Activated naive CD8-positive, alpha-beta T cell (primary cell): Measurements from ENCODE around the gene MRPS2.

ENCODE experiments used
- H3K27ac Mint-ChIP-seq: one replicate; pipeline ENCODE4 v1.8.0; 2021; ENCODE audit warnings: mixed read lengths
- H3K27me3 Mint-ChIP-seq: one replicate; pipeline ENCODE4 v1.8.0; 2021; ENCODE audit warnings: mixed read lengths
- H3K36me3 Mint-ChIP-seq: one replicate; pipeline ENCODE4 v1.8.0; 2021; ENCODE audit warnings: mixed read lengths
- H3K4me1 Mint-ChIP-seq: one replicate; pipeline ENCODE4 v1.8.0; 2021; ENCODE audit warnings: low read depth, mixed read lengths
- H3K4me3 Mint-ChIP-seq: one replicate; pipeline ENCODE4 v1.8.0; 2021; ENCODE audit warnings: mild to moderate bottlenecking, mixed read lengths
- H3K9me3 Mint-ChIP-seq: one replicate; pipeline ENCODE4 v1.8.0; 2021; ENCODE audit warnings: low read depth, mixed read lengths

The MRPS2 gene

DNA sequence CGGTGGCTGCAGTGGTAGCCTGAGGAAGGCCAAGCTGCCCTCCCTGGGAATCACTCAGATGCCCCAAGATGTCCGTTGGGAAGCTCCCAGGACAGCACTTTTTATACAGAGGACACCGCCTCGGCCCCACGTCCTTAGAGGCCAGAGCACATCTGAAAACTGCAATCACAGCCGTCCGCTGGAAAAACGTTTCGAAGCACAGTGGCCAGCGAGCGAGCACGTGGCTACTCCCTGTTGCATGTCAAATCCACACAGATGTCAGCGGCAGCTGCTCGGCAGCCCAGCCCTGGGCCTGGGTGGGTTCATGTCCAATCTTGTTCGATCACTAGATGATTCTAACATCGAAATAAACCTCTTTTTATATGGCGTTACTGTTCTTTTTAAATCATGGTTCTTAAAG lies 12.0 kb upstream of the MRPS2 start:
- H3K4me1 Mint-ChIP-seq: no peaks in the 10 kb centered on the region
- no peaks in the 10 kb centered on the region for H3K36me3 Mint-ChIP-seq
- H3K4me3 Mint-ChIP-seq: no peak overlapping the region
- no peak overlapping the region for H3K27ac Mint-ChIP-seq
- no peaks in the 10 kb centered on the region for H3K9me3 Mint-ChIP-seq
- H3K27me3 Mint-ChIP-seq: peaks cover 5% of the 10 kb centered on the region

DNA sequence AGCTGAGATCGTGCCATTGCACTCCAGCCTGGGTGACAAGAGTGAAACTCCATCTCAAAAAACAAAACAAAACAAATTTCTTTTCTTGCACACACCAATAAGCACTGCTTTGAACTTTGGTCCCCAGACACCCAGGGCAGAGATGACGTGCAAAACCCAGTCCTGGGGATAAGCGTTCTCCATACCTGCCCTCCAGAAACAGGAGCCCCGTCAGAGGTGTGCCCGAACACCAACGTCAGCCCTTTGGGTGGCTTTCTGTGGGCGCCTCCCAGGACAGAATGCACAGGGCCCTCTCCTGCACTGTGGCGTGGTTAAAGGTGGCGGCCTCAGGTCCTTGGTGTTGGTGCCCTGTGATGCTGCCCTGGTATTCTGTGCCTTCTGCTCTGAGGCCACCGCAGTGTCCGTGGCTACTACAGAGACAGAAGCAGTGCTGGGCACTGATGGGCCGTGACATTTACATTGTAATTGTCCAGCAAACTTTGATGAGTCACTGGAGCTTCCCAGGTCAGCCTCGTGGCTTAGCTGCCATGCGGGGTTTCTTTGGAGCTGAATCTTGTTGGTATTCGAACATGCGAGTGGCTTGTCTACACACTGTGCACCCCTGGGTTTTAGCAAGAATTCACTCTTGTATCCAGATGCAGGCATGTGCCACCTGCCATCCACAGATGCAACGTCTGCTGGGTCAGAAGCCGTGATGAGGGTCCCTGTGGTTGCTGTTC lies 11.1 kb upstream of the MRPS2 start:
- Mint-ChIP-seq H3K4me1 (no peaks in the 10 kb centered on the region), H3K36me3 (no peaks in the 10 kb centered on the region), H3K9me3 (no peaks in the 10 kb centered on the region), H3K27me3 (peaks cover 1% of the 10 kb centered on the region), H3K4me3 (no peak overlapping the region), H3K27ac (no peak overlapping the region)

DNA sequence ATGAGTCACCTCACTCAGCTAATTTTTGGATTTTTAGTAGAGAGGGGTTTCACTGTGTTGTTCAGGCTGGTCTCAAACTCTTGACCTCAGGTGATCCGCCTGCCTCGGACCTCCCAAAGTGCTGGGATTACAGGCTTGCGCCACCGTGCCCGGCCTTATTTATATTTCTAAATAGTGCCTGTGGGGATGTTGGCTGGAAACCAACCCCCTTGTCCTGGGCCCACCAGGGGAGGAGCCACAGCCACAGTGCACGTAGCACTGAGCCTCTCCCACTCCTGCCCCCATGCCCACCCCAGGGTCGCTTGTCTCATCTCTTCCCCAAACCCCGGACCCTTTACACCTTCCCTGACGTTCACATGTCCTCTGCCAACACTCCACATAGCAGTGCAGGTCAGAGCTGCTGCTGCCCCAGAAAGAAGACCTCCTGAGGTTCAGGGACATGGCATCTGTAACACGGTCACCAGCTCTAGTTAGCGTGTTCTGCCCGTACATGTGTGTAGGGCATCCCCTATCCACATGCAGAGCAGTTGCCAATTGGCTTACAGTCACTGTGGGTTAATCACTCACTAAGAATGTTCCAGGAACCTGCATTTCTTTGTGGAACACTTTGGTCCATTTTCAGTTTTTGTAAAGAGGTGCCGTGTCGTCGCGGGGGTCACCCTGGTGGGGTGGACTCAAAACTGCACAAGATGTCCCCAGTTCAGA lies 10.2 kb upstream of the MRPS2 start:
- Mint-ChIP-seq H3K9me3 (no peaks in the 10 kb centered on the region), H3K36me3 (no peaks in the 10 kb centered on the region), H3K4me3 (no peak overlapping the region), H3K27me3 (peaks cover 1% of the 10 kb centered on the region), H3K27ac (no peak overlapping the region), H3K4me1 (no peaks in the 10 kb centered on the region)

DNA sequence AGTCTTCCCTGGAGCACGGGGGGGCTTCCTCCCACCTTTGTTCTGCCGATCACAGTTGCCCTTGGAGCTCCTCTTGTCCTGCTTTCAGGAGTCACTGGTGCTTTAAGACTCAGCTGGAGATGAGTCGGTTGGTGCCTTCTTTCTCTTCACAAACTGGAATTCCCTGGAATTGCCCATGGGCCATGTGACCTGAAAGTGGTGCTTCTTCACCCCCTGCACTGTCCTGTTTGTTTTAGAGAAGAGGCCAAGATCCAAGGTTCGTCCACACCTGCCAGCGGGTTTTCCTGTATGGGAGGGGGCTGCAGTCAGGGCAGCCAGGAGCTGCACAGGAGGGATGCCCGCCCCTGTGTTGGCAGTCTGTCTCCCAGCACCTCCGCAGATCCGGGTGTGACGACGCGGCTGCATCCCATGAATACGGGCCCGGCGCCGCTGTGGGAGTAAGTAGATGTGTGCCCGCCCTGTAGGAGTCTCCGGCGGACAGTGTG lies 9.5 kb upstream of the MRPS2 start:
- no peak overlapping the region for H3K27ac Mint-ChIP-seq
- H3K4me3 Mint-ChIP-seq: no peak overlapping the region

DNA sequence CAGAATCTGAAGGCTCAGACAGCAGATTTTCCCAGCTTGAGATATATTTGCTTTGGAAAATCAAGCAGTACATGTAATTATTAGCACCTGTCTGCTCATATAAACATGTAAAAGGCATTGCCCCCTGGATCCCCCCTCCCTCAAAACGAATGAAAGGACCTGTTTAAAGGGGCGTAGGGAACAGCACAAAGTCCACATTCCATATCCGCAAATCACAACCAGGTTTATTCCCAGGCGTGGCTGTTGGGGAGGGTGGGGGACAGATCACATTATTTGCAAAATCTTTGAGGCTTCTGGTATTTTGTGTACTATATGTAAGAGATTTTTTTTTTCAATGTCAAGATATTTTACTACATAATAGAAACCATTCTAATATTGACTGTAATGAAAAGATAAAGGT lies 8.7 kb upstream of the MRPS2 start:
- H3K36me3 Mint-ChIP-seq: no peaks in the 10 kb centered on the region
- no peak overlapping the region for H3K27ac Mint-ChIP-seq
- H3K27me3 Mint-ChIP-seq: peaks cover 1% of the 10 kb centered on the region
- H3K4me3 Mint-ChIP-seq: no peak overlapping the region
- H3K4me1 Mint-ChIP-seq: no peaks in the 10 kb centered on the region
- H3K9me3 Mint-ChIP-seq: no peaks in the 10 kb centered on the region

More for the DNA sequence above, 9.5 kb upstream of the MRPS2 start:
- Mint-ChIP-seq H3K4me1 (no peaks in the 10 kb centered on the region), H3K36me3 (no peaks in the 10 kb centered on the region), H3K9me3 (no peaks in the 10 kb centered on the region), H3K27me3 (peaks cover 1% of the 10 kb centered on the region)

DNA sequence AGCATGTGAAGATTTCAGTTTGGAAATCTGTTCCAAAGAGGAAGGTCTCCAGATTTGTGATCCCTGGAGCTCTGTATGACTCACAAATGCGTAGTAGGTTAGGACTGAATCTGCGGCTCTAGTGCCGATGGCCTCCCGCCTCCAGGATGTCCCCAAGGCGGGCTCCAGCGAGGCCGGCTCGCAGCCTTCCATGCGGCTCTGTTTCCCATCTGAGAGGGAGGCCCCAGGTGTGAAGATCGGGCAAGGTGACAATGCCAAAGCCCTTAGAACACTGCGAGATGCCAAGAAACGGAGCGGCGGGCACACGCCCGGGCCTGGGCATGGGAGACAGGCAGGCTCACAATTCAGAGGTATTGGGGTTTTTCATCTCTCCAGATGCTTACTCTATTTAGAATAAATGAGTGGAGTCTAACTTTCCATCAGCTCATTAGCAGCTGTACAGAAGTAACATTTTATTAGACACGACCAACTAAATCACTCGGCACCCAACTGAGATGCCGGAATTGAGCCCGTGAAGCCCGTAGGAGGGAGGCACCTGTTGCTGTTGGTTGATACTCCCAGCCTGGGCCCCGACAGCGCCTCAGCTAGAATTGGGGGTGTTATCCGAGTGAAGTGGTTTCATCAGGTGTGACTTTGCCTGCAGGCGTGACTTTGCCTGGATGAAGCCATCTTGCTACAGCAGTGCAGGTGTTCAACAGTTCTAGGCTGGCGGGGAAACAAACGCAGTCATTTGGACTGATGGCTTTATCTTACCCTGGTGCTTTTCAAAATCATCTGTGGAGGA lies 7.4 kb upstream of the MRPS2 start:
- H3K27me3 Mint-ChIP-seq: peaks cover 1% of the 10 kb centered on the region
- H3K4me1 Mint-ChIP-seq: no peaks in the 10 kb centered on the region
- no peaks in the 10 kb centered on the region for H3K36me3 Mint-ChIP-seq
- H3K9me3 Mint-ChIP-seq: no peaks in the 10 kb centered on the region
- H3K4me3 Mint-ChIP-seq: no peak overlapping the region
- no peak overlapping the region for H3K27ac Mint-ChIP-seq

DNA sequence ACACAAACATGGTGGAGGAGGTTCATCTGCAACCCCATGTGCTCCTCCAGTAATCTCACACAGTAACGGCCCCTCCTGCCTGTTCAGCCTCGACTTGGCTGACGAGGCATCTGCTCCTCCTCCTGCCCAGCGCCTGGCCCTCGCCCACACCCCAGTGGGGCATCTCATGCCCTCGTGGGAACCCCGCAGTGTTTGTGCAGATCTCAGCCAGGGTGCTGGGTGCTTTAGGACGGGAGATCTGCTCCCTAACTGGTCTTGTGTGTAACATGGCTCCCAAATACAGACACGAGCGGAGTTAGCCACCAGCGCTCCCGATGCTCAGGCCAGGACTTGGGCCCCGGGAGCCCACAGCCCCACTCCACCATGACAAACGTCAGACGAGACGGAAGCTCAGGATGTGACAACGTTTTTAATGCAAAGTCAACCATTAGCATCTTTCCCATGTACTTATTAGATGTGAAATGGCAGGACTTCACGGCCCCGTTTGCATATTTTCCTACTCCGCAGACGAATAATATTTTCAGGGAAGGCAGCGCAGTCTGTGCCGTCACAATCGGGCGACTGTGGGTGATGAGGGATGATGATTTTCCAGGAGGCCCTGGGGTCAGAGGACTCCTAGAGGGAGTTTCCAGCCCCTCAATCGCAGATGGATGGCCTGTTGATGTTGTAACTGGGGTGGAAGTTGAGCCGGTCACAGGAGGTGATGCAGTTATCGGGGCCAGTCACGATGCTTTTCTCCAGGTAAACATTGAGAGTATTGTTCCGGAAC lies 5.5 kb upstream of the MRPS2 start:
- Mint-ChIP-seq H3K4me3 (no peak overlapping the region), H3K27me3 (peaks cover 1% of the 10 kb centered on the region), H3K36me3 (no peaks in the 10 kb centered on the region), H3K9me3 (no peaks in the 10 kb centered on the region), H3K27ac (no peak overlapping the region), H3K4me1 (peaks cover 1% of the 10 kb centered on the region)

DNA sequence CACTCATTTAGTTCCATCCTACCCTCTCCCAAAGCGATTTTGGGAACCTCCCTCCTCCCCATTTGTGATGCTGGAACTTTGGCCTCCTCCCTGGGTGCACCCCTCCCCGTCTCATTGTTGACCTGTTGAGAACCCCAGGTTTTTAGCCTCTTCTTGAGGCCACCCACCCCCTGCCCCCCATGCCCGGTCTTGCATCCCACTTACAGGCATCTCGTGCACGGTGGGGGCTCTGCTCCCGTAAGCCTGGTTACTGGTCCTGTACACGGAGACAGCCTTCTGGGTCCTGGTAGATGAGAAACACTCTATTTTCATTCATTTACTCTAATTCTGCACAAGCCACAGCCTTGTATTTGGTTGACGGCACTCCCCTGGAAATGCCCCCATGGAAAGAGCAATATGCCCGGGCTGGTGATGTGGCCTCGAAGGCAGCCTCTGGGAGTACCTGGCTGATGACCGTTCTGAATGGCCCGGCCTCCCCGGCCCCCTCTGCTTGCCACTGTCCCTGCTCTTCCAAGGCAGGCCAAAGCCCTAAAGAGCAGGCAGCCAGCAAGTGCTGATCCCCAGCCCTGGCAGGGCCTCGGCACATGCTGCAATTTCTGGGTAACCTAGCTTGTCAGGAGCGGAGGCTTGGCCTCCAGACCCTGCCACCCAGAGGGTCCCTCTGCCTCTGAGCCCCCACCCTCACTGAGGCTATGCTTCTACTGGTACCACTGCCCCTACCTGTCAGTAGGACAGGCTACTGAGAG lies 1.9 kb upstream of the MRPS2 start:
- Mint-ChIP-seq H3K27ac (no peak overlapping the region), H3K4me1 (peaks cover 14% of the 10 kb centered on the region), H3K9me3 (no peaks in the 10 kb centered on the region), H3K36me3 (no peaks in the 10 kb centered on the region), H3K27me3 (no peaks in the 10 kb centered on the region), H3K4me3 (peak overlapping the region; percentile 78)

DNA sequence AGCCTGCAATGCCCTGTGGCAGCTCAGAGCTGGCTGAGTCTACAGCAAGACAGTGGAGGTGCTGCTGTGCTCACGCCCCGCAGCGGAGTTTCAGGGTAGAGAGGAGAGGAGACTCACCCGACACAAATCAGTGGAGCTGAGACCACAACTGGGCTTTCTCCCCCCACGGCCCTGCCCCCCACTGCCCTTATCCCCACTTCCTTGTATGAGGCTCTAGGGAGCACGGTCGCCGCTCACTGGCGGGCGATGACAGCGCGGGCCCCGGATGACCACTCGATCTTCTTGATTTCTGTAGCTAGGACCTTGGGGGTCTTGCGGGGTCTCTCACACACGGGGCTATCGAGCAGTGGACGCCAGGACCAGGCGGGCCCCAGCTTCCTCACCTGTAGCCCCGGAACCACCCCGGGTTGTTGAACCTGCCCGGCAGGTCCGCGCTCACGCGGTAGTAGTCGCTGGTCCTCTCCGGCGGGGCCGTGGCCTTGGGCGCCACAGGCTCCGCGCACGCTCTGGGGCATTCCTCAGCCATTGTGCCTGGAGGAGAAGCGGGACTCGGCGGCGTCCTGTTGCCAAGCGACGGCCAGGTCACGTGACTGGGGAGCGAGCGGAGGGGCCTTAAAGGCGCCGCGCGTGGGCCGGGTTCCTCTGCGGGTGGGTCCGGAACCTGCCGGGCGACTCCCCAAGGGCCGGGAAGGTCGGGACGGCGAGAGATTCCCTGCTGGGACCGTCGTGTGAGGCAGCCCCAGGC lies 984 bp upstream of the MRPS2 start:
- Mint-ChIP-seq H3K4me1 (peaks cover 17% of the 10 kb centered on the region), H3K4me3 (peak overlapping the region; percentile 78), H3K27me3 (no peaks in the 10 kb centered on the region), H3K9me3 (no peaks in the 10 kb centered on the region), H3K36me3 (peaks cover under 1% of the 10 kb centered on the region), H3K27ac (no peak overlapping the region)

DNA sequence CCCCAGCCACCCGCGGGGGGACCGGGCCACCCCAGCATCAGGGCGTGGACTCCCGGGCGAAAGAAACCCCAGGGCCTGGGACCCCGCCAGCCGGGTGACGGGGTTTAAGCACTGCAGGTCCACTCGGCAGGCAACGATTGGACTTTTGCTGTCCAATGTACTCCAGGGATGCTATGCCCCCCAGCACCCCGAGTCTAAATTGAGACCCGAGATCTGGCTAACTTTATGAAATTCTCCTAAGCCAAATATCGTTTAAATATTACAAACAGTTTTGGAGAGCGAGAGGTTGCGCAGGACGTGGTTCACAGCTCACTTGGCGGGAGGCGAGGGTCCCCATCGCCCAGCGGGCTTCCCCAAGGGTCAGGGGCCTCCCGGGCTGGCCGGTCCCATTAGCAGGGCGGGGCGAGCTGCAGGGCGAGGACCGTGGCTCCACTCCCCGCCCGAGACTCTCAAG lies 384 bp upstream of the MRPS2 start:
- Mint-ChIP-seq H3K27ac (no peak overlapping the region), H3K36me3 (peaks cover 2% of the 10 kb centered on the region), H3K27me3 (no peaks in the 10 kb centered on the region), H3K4me1 (peaks cover 19% of the 10 kb centered on the region), H3K9me3 (no peaks in the 10 kb centered on the region), H3K4me3 (peak overlapping the region; percentile 91)

DNA sequence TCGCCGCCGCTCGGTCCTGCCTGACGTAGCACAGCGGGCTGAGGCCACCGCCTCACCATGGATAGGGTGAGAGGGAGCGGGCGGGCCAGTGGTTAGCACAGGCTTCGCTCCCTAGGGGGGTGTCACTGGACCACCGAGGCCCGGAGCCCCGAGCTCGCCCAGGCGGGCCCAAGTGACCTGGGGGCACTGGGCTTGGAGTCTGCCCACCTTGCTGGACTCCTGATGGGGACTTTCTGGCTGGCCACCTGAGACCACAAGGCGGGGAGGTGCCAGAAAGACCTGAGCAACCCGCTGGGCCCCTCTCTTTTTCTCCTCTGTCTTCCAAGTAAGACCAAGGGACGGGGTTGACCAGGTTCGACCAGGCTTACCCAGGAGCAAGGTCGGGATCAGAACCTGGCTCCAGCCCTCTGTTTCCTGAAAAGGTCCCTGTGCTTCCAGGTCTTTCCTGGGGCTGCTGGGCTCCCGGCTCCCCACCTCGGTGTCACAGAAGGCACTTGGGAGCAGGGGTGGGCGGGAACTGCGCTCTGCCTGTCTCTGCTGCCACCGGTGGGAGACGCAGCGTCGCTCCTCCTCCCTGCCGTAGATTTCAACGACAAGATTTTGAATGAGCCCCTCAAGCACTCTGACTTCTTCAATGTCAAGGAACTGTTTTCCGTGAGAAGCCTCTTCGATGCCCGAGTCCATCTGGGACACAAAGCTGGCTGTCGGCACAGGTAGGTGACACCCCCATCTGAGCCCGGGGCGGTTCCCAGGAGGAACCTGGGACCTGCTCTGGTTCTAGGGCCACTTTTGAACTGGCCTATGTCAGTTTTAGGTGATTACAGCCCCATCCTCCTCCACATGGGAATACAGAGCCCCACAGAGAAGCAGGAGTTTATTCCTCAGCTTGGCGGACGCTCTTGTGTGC lies 1.0 kb downstream of the MRPS2 start:
- H3K9me3 Mint-ChIP-seq: no peaks in the 10 kb centered on the region
- peaks cover 19% of the 10 kb centered on the region for H3K4me1 Mint-ChIP-seq
- H3K27me3 Mint-ChIP-seq: no peaks in the 10 kb centered on the region
- peak overlapping the region; percentile 58 for H3K27ac Mint-ChIP-seq
- H3K4me3 Mint-ChIP-seq: peak overlapping the region; percentile 91
- H3K36me3 Mint-ChIP-seq: peaks cover 2% of the 10 kb centered on the region

DNA sequence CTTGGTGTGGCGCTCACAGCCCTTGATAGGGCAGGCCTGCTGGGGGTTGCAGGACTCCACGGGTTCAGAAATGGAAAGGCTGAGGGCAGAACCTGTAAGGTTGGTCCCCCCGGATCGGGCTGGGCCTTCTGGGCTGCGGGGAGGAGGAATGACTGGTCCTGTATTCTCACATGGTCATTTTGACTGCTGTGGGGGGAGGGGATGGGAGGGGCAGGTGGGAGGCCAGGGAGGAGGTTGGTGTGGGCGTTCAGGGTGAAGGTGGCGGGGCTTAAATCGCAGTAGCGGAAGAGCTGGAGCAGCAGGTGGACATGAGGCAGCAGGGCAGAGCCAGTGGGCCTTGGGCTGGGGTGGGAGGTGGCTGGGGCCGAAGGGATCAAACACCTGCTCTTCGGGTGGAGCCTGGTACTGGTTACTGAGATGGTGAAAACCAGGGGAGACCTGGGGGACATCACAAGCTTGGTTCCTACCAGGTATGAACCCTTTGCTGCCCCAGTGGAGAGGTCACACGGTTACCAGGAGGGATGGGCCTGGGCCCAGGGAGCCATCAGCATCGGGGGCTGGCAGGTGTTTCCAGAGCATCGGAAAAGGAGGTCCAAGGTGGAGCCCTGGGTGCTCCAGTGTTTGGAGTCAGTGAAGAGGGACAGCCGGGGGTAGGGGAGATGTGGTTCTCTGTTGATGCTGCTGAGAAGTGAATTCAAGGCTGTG lies 1.8 kb downstream of the MRPS2 start:
- Mint-ChIP-seq H3K36me3 (peaks cover 2% of the 10 kb centered on the region), H3K4me1 (peaks cover 19% of the 10 kb centered on the region)

More for the DNA sequence above, 1.8 kb downstream of the MRPS2 start:
- H3K27me3 Mint-ChIP-seq: no peaks in the 10 kb centered on the region
- H3K9me3 Mint-ChIP-seq: no peaks in the 10 kb centered on the region
- peak overlapping the region; percentile 91 for H3K4me3 Mint-ChIP-seq
- H3K27ac Mint-ChIP-seq: peak overlapping the region; percentile 58
